ENCODE measurements around the gene TSPAN31.

DNA sequence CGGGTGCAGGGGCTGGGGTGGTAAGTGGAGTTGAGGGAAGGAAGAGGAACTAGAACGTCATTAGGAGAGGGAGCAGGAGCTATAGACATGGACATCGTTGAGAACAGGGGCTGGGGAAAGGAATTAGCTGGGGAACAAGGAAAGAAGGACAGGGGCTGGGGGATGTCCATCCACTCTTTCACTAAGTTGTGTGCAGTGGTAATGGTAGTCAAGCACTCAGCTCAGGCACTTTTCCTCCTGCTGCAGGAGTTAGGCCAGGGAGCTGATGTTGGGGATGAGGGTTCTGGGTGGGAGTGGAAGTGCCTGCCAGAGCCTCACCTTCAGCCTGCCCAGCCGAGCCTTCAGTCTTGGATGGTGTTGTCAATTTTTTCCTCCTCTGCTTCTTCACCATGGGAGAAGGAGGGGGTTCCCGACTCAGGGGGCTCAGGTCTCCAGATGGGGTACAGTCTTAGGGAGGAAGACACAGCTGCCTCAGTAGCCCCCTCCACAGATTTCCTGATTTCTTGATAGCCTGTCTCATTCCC is 15.5 kb upstream of the TSPAN31 start:
- TF ChIP-seq, protein P1, sequence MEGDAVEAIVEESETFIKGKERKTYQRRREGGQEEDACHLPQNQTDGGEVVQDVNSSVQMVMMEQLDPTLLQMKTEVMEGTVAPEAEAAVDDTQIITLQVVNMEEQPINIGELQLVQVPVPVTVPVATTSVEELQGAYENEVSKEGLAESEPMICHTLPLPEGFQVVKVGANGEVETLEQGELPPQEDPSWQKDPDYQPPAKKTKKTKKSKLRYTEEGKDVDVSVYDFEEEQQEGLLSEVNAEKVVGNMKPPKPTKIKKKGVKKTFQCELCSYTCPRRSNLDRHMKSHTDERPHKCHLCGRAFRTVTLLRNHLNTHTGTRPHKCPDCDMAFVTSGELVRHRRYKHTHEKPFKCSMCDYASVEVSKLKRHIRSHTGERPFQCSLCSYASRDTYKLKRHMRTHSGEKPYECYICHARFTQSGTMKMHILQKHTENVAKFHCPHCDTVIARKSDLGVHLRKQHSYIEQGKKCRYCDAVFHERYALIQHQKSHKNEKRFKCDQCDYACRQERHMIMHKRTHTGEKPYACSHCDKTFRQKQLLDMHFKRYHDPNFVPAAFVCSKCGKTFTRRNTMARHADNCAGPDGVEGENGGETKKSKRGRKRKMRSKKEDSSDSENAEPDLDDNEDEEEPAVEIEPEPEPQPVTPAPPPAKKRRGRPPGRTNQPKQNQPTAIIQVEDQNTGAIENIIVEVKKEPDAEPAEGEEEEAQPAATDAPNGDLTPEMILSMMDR (IDR thresholded peaks at IDR 0.05; ENCODE audit: low read length): no peak
- TF ChIP-seq EZH2 (IDR thresholded peaks at IDR 0.05; ENCODE audit: borderline replicate concordance, low read length): no peak
